Activated CD4-positive, alpha-beta T cell treated with anti-CD3 and anti-CD28 coated beads, Interleukin-2, amount 10 ng/mL, durations not matched to agents 24 days and 14 days (primary cell): ENCODE measurements around the gene RABGAP1. TPM values are rescaled to one million over a fixed set of nuclear protein-coding genes. Genes with fewer than 3 reads are reported as not detected.

Experiments
- DNase-seq: peaks from one replicate; pipeline ENCODE4 v3.0.0; 2022
- H3K27ac Mint-ChIP-seq: one replicate; pipeline ENCODE4 v1.8.0; 2022; ENCODE audit warnings: mild to moderate bottlenecking, mixed read lengths
- H3K27me3 Mint-ChIP-seq: one replicate; pipeline ENCODE4 v1.8.0; 2022; ENCODE audit warnings: mixed read lengths
- H3K36me3 Mint-ChIP-seq: one replicate; pipeline ENCODE4 v1.8.0; 2022; ENCODE audit warnings: low read depth, mild to moderate bottlenecking, mixed read lengths
- H3K4me1 Mint-ChIP-seq: one replicate; pipeline ENCODE4 v1.8.0; 2021; ENCODE audit warnings: mixed read lengths
- H3K4me3 Mint-ChIP-seq: one replicate; pipeline ENCODE4 v1.8.0; 2022; ENCODE audit warnings: mild to moderate bottlenecking, moderate library complexity, mixed read lengths
- H3K9me3 Mint-ChIP-seq: one replicate; pipeline ENCODE4 v1.8.0; 2021; ENCODE audit warnings: mixed read lengths
- intact Hi-C: fragments of 100-400 bp; cut with micrococcal nuclease; formaldehyde crosslinking; loops from one replicate; pipeline ENCODE4 v1.15.1; 2023
- total RNA-seq: library from RNA; stranded (reverse); gene quantifications from 2 replicates; pipeline ENCODE4 v1.2.3, GENCODE V29; 2022

Gene RABGAP1
- total RNA-seq, 1 donor from 2014 or later = 25.7 TPM

DNA sequence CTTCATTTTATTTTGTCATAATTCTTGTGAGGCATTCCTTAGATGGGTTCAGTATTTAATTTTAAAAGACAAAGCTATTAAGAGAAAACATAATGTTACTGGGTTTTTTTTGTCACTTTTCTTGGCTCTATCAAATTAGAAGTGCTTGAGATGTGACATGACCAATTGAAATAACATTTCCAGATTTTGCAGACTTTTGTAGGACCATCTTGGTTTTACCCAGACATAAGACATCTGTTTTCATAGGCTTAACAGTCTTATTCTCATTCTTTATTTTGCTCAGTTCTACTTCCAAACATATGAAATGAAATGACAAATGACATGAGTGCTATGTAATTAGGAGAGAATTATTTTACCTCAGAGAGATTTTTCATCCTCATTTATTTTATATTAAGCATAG is 112.2 kb downstream of the RABGAP1 start:
- Mint-ChIP-seq H3K4me3 (no peak overlapping the region), H3K27me3 (no peaks in the 10 kb centered on the region), H3K9me3 (no peaks in the 10 kb centered on the region), H3K4me1 (peaks cover 2% of the 10 kb centered on the region), H3K36me3 (no peaks in the 10 kb centered on the region), H3K27ac (no peak overlapping the region)
- intact Hi-C loops = no loop called here
- DNase-seq = no peak

- Mint-ChIP-seq H3K9me3 (no peaks in the 10 kb centered on the region), H3K4me3 (no peak overlapping the region), H3K4me1 (peaks cover 2% of the 10 kb centered on the region), H3K27ac (no peak overlapping the region), H3K36me3 (no peaks in the 10 kb centered on the region), H3K27me3 (no peaks in the 10 kb centered on the region)
- intact Hi-C loops = no loop called here
- DNase-seq = no peak
These were observed 112.9 kb downstream of the RABGAP1 start for GRCh38 chr9:123053711-123054110.

- Mint-ChIP-seq H3K36me3 (no peaks in the 10 kb centered on the region), H3K9me3 (no peaks in the 10 kb centered on the region), H3K4me3 (no peak overlapping the region), H3K27ac (no peak overlapping the region), H3K27me3 (no peaks in the 10 kb centered on the region), H3K4me1 (no peaks in the 10 kb centered on the region)
- no peak for DNase-seq
- intact Hi-C loops = no loop called here
These were observed 118.0 kb downstream of the RABGAP1 start for GRCh38 chr9:123058834-123059233.

DNA sequence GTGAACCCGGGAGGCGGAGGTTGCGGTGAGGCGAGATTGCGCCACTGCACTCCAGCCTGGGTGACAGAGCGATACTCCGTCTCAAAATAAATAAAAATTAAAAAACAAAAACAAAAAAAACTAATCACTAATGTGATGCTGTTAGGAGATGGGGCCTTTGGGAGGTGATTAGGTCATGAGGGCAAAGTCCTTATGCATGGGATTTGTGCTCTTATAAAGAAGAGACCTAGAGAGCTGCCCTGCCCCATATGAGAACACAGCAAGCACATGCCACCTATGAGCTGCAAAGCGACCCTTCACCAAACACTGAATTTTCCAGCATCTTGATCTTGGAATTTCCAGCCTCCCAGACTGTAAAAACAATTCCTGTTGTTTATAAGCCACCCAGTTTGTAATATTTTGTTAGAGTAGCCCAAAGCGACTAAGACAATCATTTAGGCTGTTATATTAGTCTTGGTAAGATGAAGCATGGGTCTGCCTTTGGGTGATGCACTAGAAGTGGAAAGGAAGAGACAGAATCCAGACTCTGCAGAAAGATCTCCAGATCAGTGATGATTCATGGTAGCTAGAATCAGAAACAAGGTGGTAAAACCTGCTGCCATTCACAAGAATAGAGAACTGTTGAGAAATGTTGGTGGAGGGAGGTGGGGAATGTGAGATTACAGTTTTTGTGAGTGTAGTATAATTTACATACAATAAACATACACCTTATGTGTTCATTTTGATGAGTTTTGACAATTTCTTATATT is 118.8 kb downstream of the RABGAP1 start:
- Mint-ChIP-seq H3K4me3 (no peak overlapping the region), H3K9me3 (no peaks in the 10 kb centered on the region), H3K27me3 (no peaks in the 10 kb centered on the region), H3K27ac (no peak overlapping the region), H3K36me3 (no peaks in the 10 kb centered on the region), H3K4me1 (no peaks in the 10 kb centered on the region)
- intact Hi-C loops = loop anchor here (10.0 kb wide), 1 partner anchor 115 kb away; the partner anchor contains the start of gene RABGAP1
- DNase-seq = no peak

- no peak for DNase-seq
- intact Hi-C loops = loop anchor here (10.0 kb wide), 1 partner anchor 116 kb away; the partner anchor contains the start of gene RABGAP1
- Mint-ChIP-seq H3K36me3 (peaks cover 11% of the 10 kb centered on the region), H3K27ac (no peak overlapping the region), H3K9me3 (no peaks in the 10 kb centered on the region), H3K4me1 (no peaks in the 10 kb centered on the region), H3K4me3 (no peak overlapping the region), H3K27me3 (no peaks in the 10 kb centered on the region)
These were observed 120.4 kb downstream of the RABGAP1 start for GRCh38 chr9:123061216-123061615.

DNA sequence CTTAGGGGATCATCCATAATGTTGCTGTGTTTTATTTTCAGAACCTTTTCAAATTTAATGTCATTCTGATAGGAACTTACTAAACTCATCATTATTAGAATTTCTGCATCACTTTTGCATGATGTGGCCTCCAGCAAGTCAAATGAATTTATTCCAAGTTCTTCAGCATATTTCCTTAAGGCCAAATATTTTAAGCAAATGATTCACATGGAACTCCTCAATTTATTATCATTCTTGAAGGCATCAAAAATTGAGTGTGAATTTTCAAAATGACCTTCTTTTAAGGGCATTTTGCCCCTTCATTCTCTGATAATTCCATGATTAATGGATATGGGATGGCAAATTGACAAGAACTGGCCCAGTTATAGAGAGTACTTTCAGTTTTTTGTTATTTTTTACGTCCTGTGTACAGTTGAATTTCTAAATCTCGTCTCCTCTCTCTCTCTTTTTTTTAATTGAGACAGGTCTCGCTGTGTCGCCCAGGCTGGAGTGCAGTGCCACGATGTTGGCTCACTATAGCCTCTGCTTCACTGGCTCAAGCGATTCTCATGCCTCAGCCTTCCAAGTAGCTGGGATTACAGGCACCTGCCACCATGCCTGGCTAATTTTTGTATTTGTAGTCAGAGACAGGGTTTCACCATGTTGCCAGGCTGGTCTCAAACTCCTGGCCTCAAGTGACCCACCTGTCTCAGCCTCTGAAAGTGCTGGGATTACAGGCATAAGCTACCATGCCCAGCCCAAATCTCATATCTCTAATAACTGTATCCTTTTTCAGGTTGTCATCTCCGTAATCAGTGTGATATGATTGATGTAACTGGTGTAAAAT is 121.7 kb downstream of the RABGAP1 start:
- no peak overlapping the region for H3K27ac Mint-ChIP-seq
- no peak for DNase-seq
- no peak overlapping the region for H3K4me3 Mint-ChIP-seq
- intact Hi-C loops = loop anchor here (10.0 kb wide), 1 partner anchor 118 kb away; the partner anchor contains the start of gene RABGAP1
- peaks cover 22% of the 10 kb centered on the region for H3K36me3 Mint-ChIP-seq
- no peaks in the 10 kb centered on the region for H3K9me3 Mint-ChIP-seq
- H3K4me1 Mint-ChIP-seq = no peaks in the 10 kb centered on the region
- H3K27me3 Mint-ChIP-seq = no peaks in the 10 kb centered on the region

GRCh38 chr9:123063177-123063598 is 122.4 kb downstream of the RABGAP1 start:
- Mint-ChIP-seq H3K36me3 (peaks cover 23% of the 10 kb centered on the region), H3K27ac (no peak overlapping the region), H3K4me3 (no peak overlapping the region), H3K9me3 (no peaks in the 10 kb centered on the region), H3K4me1 (no peaks in the 10 kb centered on the region), H3K27me3 (no peaks in the 10 kb centered on the region)
- no peak for DNase-seq
- intact Hi-C loops = loop anchor here (10.0 kb wide), 1 partner anchor 118 kb away; the partner anchor contains the start of gene RABGAP1

- H3K27ac Mint-ChIP-seq = no peak overlapping the region
These were observed 123.1 kb downstream of the RABGAP1 start for GRCh38 chr9:123063896-123064295.

DNA sequence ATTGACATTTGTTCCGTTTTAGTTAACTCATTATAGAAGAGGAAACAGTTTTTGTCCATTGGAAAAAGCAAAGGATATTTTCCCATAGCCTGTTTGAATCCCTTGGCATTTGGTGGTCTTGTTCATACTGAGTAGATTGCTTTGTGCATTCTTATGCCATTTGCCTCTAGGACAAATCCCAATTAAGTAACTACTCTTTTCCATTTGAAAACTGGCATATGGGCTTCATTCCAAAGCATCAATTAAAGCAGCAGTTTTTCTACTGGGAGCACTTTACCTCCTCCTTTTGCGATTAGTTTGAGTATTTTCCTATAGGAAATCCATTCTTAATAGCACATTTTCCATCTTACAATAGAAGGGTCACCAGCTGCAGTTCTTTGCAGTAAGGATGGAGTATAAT is 123.9 kb downstream of the RABGAP1 start:
- Mint-ChIP-seq H3K36me3 (peaks cover 23% of the 10 kb centered on the region), H3K4me1 (peaks cover 3% of the 10 kb centered on the region), H3K27ac (no peak overlapping the region), H3K4me3 (no peak overlapping the region), H3K27me3 (no peaks in the 10 kb centered on the region), H3K9me3 (no peaks in the 10 kb centered on the region)
- no peak for DNase-seq
- intact Hi-C loops = loop anchor here (10.0 kb wide), 1 partner anchor 120 kb away; the partner anchor contains the start of gene RABGAP1

More at GRCh38 chr9:123063896-123064295, 123.1 kb downstream of the RABGAP1 start:
- intact Hi-C loops = loop anchor here (10.0 kb wide), 1 partner anchor 119 kb away; the partner anchor contains the start of gene RABGAP1
- Mint-ChIP-seq H3K9me3 (no peaks in the 10 kb centered on the region), H3K27me3 (no peaks in the 10 kb centered on the region), H3K4me3 (no peak overlapping the region), H3K36me3 (peaks cover 23% of the 10 kb centered on the region), H3K4me1 (peaks cover 2% of the 10 kb centered on the region)
- no peak for DNase-seq

GRCh38 chr9:123065196-123065595 is 124.4 kb downstream of the RABGAP1 start:
- no peak overlapping the region for H3K4me3 Mint-ChIP-seq
- no peaks in the 10 kb centered on the region for H3K9me3 Mint-ChIP-seq
- H3K4me1 Mint-ChIP-seq = peaks cover 3% of the 10 kb centered on the region
- no peaks in the 10 kb centered on the region for H3K27me3 Mint-ChIP-seq
- H3K36me3 Mint-ChIP-seq = peaks cover 24% of the 10 kb centered on the region
- intact Hi-C loops = loop anchor here (10.0 kb wide), 1 partner anchor 120 kb away; the partner anchor contains the start of gene RABGAP1
- no peak overlapping the region for H3K27ac Mint-ChIP-seq
- no peak for DNase-seq

DNA sequence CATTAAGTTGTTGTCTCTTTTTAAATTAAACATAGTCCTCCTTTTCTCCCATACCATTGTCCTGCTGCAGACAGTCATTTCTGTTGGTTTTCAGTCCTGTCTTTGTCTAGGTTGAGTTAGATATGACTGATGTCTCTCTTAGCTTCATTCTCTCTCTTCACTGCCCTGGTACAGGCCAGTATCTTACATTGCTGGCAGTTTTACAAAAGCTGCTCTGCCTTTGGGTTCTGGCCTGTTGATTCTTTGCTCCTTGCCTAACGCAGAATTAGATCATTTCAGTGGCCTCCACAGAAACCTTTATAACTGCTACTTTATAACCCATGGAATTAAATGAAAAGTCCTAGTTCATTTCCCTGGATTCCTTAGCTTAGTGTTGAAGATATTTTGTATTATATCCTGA is 126.3 kb downstream of the RABGAP1 start:
- Mint-ChIP-seq H3K27me3 (no peaks in the 10 kb centered on the region), H3K9me3 (no peaks in the 10 kb centered on the region), H3K4me3 (no peak overlapping the region), H3K27ac (no peak overlapping the region), H3K36me3 (peaks cover 31% of the 10 kb centered on the region), H3K4me1 (peaks cover 3% of the 10 kb centered on the region)
- intact Hi-C loops = loop anchor here (10.0 kb wide), 1 partner anchor 122 kb away; the partner anchor contains the start of gene RABGAP1
- no peak for DNase-seq

- intact Hi-C loops = loop anchor here (10.0 kb wide), 1 partner anchor 124 kb away; the partner anchor contains the start of gene RABGAP1
- Mint-ChIP-seq H3K4me3 (no peak overlapping the region), H3K36me3 (peaks cover 35% of the 10 kb centered on the region), H3K4me1 (peaks cover 3% of the 10 kb centered on the region), H3K27me3 (no peaks in the 10 kb centered on the region), H3K27ac (peak overlapping the region; percentile 46), H3K9me3 (no peaks in the 10 kb centered on the region)
- no peak for DNase-seq
These were observed 128.2 kb downstream of the RABGAP1 start for GRCh38 chr9:123069010-123069481.

GRCh38 chr9:123070198-123070597 is 129.4 kb downstream of the RABGAP1 start:
- intact Hi-C loops = no loop called here
- no peaks in the 10 kb centered on the region for H3K27me3 Mint-ChIP-seq
- DNase-seq = no peak

More at GRCh38 chr9:123070198-123070597, 129.4 kb downstream of the RABGAP1 start:
- H3K36me3 Mint-ChIP-seq = peaks cover 32% of the 10 kb centered on the region
- H3K9me3 Mint-ChIP-seq = no peaks in the 10 kb centered on the region
- no peak overlapping the region for H3K4me3 Mint-ChIP-seq
- peaks cover 3% of the 10 kb centered on the region for H3K4me1 Mint-ChIP-seq
- H3K27ac Mint-ChIP-seq = no peak overlapping the region
